NCI-H1105 treated with DMSO at 0.1 percent for 48 hours (cell line): ENCODE results near the gene ERFE.
A peak's percentile ranks its signal among the peaks of the same experiment; 100 is the strongest.
"Not testable (repeated sequence)": the region's sequence is repeated elsewhere in the genome, so short reads cannot be mapped to it uniquely, and the experiment has no call there.

Experiments
- DNase-seq: peaks from one replicate; lab custom pipeline; 2025; lab: John Stamatoyannopoulos, UW

Gene ERFE

GRCh38 chr2:238169708-238170251 is 11.0 kb downstream of the ERFE start:
- DNase-seq: no peak

GRCh38 chr2:238170386-238171071 is 11.8 kb downstream of the ERFE start:
- no peak for DNase-seq

GRCh38 chr2:238171072-238171431 is 12.3 kb downstream of the ERFE start:
- DNase-seq: not testable (repeated sequence)

- no peak for DNase-seq
These were observed 12.9 kb downstream of the ERFE start for GRCh38 chr2:238171575-238172187.

GRCh38 chr2:238172439-238172838 is 13.7 kb downstream of the ERFE start:
- no peak for DNase-seq

- DNase-seq: no peak
These were observed 14.9 kb downstream of the ERFE start for GRCh38 chr2:238173692-238174091.

GRCh38 chr2:238174291-238174690 is 15.5 kb downstream of the ERFE start:
- DNase-seq: no peak

GRCh38 chr2:238174701-238175100 is 15.9 kb downstream of the ERFE start:
- DNase-seq: no peak

- no peak for DNase-seq
These were observed 17.8 kb downstream of the ERFE start for GRCh38 chr2:238176613-238177012.

GRCh38 chr2:238180554-238180953 is 21.8 kb downstream of the ERFE start:
- no peak for DNase-seq

GRCh38 chr2:238182362-238182761 is 23.6 kb downstream of the ERFE start:
- DNase-seq: peak; percentile 22

- DNase-seq: no peak
These were observed 25.1 kb downstream of the ERFE start for GRCh38 chr2:238183821-238184220.

- DNase-seq: no peak
These were observed 29.1 kb downstream of the ERFE start for GRCh38 chr2:238187618-238188548.

GRCh38 chr2:238190445-238190844 is 31.7 kb downstream of the ERFE start:
- DNase-seq: no peak

GRCh38 chr2:238202326-238203093 is 43.7 kb downstream of the ERFE start:
- peak; percentile 48 for DNase-seq

- DNase-seq: peak; percentile 79
These were observed 44.6 kb downstream of the ERFE start, which contains the start of gene ILKAP for GRCh38 chr2:238203094-238203972. Gene ILKAP (minus strand): TSS chr2:238203695. CDS start chr2:238203553, 142 bp downstream.

- no peak for DNase-seq
These were observed 45.4 kb downstream of the ERFE start for GRCh38 chr2:238203973-238204683.

GRCh38 chr2:238207006-238207405 is 48.2 kb downstream of the ERFE start:
- DNase-seq: no peak

GRCh38 chr2:238216651-238217184 is 57.9 kb downstream of the ERFE start:
- no peak for DNase-seq
